Measurements from ENCODE around the gene TMOD4.

TMOD4 gene

GRCh38 chr1:151142411-151143056 lies 33.2 kb downstream of the TMOD4 start:
- DNase-seq: no peak

GRCh38 chr1:151137789-151138188 lies 38.0 kb downstream of the TMOD4 start:
- no peak for DNase-seq

DNA sequence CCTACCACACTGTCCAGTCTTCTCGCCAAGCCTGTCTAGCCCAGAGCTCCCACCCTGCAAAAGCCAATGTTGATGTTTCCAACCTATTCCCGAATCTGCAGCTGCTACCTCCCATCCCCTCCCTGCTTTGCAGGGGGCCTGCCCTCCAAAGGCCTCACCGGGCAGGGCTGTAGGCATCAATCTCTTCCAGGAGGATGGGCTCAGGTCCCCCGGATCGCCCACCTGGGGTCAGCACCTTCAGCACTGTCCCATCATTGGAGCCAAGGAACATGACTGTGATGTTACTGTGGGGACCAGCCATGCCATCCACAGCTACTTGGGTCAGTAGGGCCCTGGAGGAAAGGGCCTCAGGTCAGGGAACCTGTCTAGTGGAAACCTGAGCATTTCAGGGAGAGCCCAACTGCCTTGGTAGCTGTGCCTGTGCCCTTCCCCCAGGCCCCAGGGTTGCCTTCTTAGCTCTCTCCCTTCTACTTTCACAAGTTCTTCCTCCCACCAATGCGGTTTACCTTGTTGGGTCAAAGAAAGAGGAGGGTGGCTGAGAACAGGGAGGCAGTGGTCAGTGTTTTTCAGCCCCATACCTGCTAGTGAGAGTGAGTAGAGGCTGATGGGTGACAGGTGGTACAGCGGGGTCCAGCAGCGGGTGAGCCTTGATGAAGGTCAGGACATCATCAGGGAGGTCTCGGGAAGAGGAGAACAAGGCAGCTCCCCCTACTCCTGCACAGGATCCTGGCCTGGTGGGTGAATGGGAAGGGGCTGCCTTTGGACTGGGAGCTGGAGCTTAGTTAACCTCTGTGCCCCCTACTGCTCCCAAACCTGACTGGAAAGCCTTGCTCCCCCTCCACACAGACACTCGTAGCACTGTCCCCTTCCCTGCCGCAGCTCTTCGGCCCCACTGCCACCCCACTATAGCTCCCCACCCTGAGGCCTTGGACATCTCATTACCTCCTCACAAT lies 40.1 kb downstream of the TMOD4 start:
- no peak for DNase-seq

GRCh38 chr1:151134991-151135390 lies 40.8 kb downstream of the TMOD4 start:
- no peak for DNase-seq

GRCh38 chr1:151134396-151134795 lies 41.4 kb downstream of the TMOD4 start:
- DNase-seq: no peak

DNA sequence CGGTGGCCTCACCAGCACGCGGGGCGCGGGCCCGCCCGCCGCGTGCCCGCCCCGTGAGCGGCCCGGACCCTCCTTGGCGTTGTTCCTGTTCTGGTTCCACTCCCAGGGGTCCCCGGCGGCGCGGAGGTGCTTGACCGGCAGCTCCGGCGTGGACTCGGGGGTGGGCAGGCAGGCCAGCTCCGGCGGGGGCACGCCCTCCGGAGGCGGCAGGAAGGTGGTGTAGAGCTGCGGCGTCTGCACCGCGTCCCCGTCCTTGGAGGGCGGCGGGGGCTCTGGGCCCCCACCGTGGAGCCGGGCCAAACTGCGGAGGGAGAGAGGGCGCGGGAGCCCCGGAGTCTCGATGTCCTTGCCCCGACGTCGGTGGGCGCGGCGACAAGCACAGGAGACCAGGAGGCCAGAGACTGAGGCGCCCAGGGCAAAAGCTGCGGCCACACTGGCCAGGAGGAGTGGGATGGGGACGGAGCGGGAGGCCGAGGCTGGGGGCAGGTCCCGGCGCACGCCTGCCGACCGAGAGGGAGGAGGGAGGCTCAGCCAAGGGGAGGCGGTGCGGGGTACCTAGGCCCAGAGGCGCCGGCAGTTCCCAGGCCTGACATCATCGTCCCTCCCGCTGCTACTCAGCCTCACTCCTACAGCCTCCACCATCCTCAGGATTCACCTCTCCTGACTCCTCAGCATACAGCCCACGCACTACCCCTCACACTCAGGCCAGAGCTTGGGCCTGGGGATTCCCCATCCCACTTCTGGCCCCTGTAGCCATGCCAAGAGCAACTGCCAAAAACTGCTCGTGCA lies 42.6 kb downstream of the TMOD4 start:
- DNase-seq: no peak

- no peak for DNase-seq
Observed at GRCh38 chr1:151132335-151133017, 43.3 kb downstream of the TMOD4 start.

DNA sequence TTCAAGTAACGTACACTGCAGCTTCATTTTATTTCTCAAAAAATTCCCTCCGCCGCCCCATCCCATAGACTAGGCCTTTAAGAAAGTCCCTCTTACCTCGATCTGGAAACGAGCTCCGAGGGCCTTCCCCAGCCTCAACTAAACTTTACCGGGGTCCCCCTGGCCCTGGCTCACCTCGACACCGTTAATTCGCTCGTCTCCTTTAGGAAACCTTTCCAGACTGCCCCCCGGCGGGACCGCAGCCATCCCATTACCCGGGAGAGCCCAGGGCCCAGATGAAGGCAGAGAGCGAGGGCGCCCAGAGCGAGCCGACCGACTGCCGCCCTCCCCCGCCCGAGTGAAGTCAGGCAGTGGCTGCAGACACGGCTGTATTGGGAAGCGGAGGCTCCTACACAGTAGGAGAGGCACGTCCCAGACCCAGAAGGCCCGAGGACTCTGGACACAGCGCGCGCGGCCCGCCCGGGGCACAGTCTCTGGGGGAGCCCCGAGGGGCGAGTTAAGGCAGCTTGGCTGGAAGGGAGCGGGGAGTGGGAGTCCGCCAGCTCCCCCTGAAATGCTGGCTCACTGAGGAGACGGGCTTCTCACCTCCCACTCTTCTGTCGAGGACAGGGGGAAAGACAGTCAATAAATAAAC lies 44.0 kb downstream of the TMOD4 start:
- no peak for DNase-seq

DNA sequence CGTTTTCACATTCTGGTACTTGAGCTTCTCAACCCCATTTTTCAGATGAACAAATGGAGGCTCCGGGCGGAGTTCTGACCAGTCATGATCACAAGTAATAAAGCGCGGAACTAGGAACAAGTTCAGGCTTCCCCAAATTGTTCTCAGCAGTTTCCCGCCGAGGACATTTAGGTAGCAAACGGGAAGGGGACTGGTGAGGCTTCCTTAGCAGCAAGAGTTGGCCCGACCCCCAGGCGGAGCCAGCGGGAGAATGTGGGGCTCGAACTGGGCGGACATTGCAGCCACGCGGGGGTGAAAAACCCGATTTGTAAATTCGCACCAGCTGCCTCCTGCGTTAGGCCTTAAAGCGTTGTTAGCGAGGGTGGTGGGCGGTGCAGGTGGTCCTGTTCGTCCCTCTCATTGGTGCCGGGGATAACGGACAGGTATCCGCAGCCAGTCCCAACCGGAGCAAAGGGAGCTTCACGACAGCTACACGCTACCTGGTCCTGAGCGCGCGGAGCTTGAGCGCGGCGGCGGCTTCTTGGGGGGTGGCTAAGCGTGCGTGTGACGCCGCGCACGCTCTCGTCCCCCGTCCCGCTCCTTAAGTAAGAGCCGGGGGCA lies 44.7 kb downstream of the TMOD4 start:
- DNase-seq: peak; percentile 63 to 72

DNA sequence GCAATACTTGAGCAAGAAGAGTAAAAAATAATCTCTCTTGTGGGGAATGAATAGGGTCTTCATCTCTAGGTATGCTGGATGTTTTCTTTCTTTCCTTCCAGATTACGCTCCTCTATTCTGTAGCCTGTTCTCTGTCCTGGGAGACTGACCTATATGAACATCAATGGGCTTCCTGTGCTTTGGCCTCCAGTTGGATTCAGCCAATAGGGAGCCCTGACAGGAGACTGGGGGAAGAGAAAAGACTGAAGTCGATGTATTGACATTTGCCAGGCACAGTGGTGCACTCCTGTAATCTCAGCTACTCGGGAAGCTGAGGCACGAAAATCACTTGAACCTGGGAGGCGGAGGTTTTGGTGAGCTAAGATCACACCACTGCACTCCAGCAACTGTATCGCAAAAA lies 47.0 kb downstream of the TMOD4 start:
- no peak for DNase-seq

- DNase-seq: no peak
Observed at GRCh38 chr1:151124763-151125403, 50.9 kb downstream of the TMOD4 start.

All from stimulated activated CD4-positive, alpha-beta T cell treated with anti-CD3 and anti-CD28 coated beads, Interleukin-2, amount 100 ng/mL, for 48 hours (primary cell).